OCI-LY1 (cell line): ENCODE results near the gene RYK.

ENCODE experiments used
- H2AFZ ChIP-seq: fragments of 200-600 bp; sonication (generic), shearing (Covaris generic); 2 replicates; pipeline ENCODE4 v1.6.0; 2014; ENCODE audit warnings: antibody characterized with exemption, mild to moderate bottlenecking, low read length
- H3F3A ChIP-seq: fragments of 200-600 bp; sonication (generic), shearing (Covaris generic); 2 replicates; pipeline ENCODE4 v1.6.0; 2014; ENCODE audit warnings: mild to moderate bottlenecking, antibody characterized with exemption, low read length, moderate library complexity; ENCODE audit not compliant: insufficient read depth
- H3K27ac ChIP-seq: fragments of 200-600 bp; sonication (generic); 2 replicates; pipeline ENCODE4 v1.5.1; 2014; ENCODE audit warnings: low read length, mixed run types, mild to moderate bottlenecking, low read depth; ENCODE audit not compliant: poor library complexity, severe bottlenecking
- H3K27me3 ChIP-seq: fragments of 200-600 bp; sonication (generic); 2 replicates; pipeline ENCODE4 v1.6.0; 2014; ENCODE audit warnings: antibody characterized with exemption, mild to moderate bottlenecking, low read length, moderate library complexity; ENCODE audit not compliant: insufficient read depth
- H3K36me3 ChIP-seq: fragments of 200-600 bp; sonication (generic); 2 replicates; pipeline ENCODE4 v1.6.1; 2014; ENCODE audit warnings: mild to moderate bottlenecking, antibody characterized with exemption, low read length, moderate library complexity, mixed read lengths; ENCODE audit not compliant: insufficient read depth
- H3K4me1 ChIP-seq: fragments of 200-600 bp; sonication (generic); 2 replicates; pipeline ENCODE4 v1.5.1; 2014; ENCODE audit warnings: mild to moderate bottlenecking, low read length, moderate library complexity; ENCODE audit not compliant: insufficient read depth, severe bottlenecking
- H3K4me2 ChIP-seq: fragments of 200-600 bp; sonication (generic), shearing (Covaris generic); 2 replicates; pipeline ENCODE4 v1.6.1; 2014; ENCODE audit warnings: low read length
- H3K4me3 ChIP-seq: fragments of 200-600 bp; sonication (generic); 2 replicates; pipeline ENCODE4 v1.5.1; 2014; ENCODE audit warnings: low read length, low read depth, mild to moderate bottlenecking, mixed read lengths; ENCODE audit not compliant: poor library complexity, severe bottlenecking
- H3K79me2 ChIP-seq: fragments of 200-600 bp; shearing (Covaris generic); 2 replicates; pipeline ENCODE4 v1.6.1; 2016; ENCODE audit warnings: mixed run types, low read length, mixed read lengths; ENCODE audit not compliant: insufficient read depth
- H3K9ac ChIP-seq: fragments of 200-600 bp; sonication (generic), shearing (Covaris generic); 2 replicates; pipeline ENCODE4 v1.6.1; 2014; ENCODE audit warnings: mild to moderate bottlenecking, low read length, mixed read lengths
- H3K9me2 ChIP-seq: fragments of 200-600 bp; sonication (generic), shearing (Covaris generic); 2 replicates; pipeline ENCODE4 v1.6.1; 2014; ENCODE audit warnings: low read depth, mild to moderate bottlenecking, low read length, mixed read lengths
- H3K9me3 ChIP-seq: fragments of 200-600 bp; shearing (Covaris generic); 2 replicates; pipeline ENCODE4 v1.6.1; 2014; ENCODE audit warnings: low read length, mixed read lengths
- H4K20me1 ChIP-seq: fragments of 200-600 bp; sonication (generic), shearing (Covaris generic); 2 replicates; pipeline ENCODE4 v1.6.0; 2016; ENCODE audit warnings: mild to moderate bottlenecking, low read length; ENCODE audit not compliant: insufficient read depth
- EZH2 ChIP-seq: fragments of 200-600 bp; sonication (generic), shearing (Covaris generic); IDR thresholded peaks from 2 replicates; pipeline ENCODE4 v1.8.0; 2017; ENCODE audit warnings: borderline replicate concordance, mixed run types, mild to moderate bottlenecking, antibody characterized with exemption, low read length, moderate library complexity, mixed read lengths
- TF ChIP-seq, protein P1 (sequence below): fragments of 200-600 bp; sonication (generic), shearing (Covaris generic); IDR thresholded peaks from 2 replicates; pipeline ENCODE4 v1.5.1; 2017; ENCODE audit warnings: mild to moderate bottlenecking, antibody characterized with exemption, low read length, moderate library complexity, mixed read lengths

The RYK gene

DNA sequence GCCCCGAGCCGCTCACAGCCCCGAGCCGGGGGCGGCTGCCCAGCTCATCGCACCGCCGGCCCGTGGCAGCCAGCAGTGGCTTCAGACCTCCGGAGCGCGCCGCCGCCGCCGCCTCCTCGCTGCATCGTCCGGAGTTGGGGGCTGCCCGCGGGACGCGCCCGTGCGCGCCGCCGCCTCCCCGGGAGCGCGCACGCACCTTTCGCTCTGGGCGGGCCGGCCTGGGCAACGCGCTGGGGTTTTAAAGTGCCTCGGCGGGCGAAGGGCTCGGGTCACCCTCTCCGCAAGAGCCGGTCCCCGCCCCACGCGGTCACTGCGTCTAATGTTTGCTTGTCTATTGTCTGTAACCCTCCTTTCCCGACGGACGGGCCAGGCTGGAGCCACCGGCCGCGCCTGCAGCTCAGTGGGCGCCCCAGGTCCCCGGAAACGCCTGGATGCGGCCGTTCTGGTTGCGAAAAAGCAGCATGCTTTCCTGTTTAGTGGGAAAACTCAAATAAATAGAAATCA, at the start of gene RYK:
Gene RYK (minus strand): TSS at position 143 of the 504 bp plus-strand sequence. CDS start 205 bp downstream, outside the sequence.
- Histone ChIP-seq H3K4me2 (peak within 1 kb of the TSS; percentile 91), H3K27ac (no peak within 1 kb of the TSS), H3K4me3 (peak within 1 kb of the TSS; percentile 70), H3K79me2 (no peaks in the 10 kb centered on the region), H3K9me3 (no peaks in the 10 kb centered on the region), H3K36me3 (no peaks in the 10 kb centered on the region), H3K9ac (peak within 1 kb of the TSS; percentile 63; the same call in 1 of the 2 replicates), H3F3A (peaks cover 8% of the 10 kb centered on the region; the same call in 1 of the 2 replicates), H2AFZ (peak within 1 kb of the TSS; percentile 93; the same call in 1 of the 2 replicates), H3K9me2 (no peaks in the 10 kb centered on the region), H3K27me3 (peaks cover 11% of the 10 kb centered on the region; the same call in 1 of the 2 replicates), H4K20me1 (no peaks in the 10 kb centered on the region), H3K4me1 (peaks cover 12% of the 10 kb centered on the region)
- TF ChIP-seq, protein P1, sequence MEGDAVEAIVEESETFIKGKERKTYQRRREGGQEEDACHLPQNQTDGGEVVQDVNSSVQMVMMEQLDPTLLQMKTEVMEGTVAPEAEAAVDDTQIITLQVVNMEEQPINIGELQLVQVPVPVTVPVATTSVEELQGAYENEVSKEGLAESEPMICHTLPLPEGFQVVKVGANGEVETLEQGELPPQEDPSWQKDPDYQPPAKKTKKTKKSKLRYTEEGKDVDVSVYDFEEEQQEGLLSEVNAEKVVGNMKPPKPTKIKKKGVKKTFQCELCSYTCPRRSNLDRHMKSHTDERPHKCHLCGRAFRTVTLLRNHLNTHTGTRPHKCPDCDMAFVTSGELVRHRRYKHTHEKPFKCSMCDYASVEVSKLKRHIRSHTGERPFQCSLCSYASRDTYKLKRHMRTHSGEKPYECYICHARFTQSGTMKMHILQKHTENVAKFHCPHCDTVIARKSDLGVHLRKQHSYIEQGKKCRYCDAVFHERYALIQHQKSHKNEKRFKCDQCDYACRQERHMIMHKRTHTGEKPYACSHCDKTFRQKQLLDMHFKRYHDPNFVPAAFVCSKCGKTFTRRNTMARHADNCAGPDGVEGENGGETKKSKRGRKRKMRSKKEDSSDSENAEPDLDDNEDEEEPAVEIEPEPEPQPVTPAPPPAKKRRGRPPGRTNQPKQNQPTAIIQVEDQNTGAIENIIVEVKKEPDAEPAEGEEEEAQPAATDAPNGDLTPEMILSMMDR: no peak
- TF ChIP-seq EZH2: no peak

DNA sequence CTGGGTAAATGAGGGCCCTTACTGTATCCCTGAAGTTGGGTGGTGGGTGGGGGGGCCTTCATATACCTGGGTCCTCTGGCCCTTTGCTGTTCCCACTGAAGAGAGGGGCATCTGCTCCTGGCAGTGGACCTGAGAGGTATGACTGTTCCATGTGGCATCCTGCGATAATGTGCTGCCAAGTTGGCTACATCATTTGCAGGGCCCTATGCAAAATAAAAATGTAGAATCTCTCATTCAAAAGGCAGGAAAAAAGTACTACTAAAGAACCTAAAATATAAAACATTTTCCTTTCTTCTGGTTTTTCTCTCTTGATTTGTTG, 49.2 kb upstream of the RYK start:
- H3F3A ChIP-seq: no peaks in the 10 kb centered on the region

GRCh38 chr3:134299185-134299887, 48.7 kb upstream of the RYK start:
- Histone ChIP-seq H3K9me3 (no peaks in the 10 kb centered on the region), H3K9ac (no peak overlapping the region), H2AFZ (no peak overlapping the region), H3K9me2 (no peaks in the 10 kb centered on the region), H3K4me3 (no peak overlapping the region), H3K79me2 (no peaks in the 10 kb centered on the region), H4K20me1 (no peaks in the 10 kb centered on the region), H3K4me2 (no peak overlapping the region), H3K4me1 (no peaks in the 10 kb centered on the region), H3K36me3 (no peaks in the 10 kb centered on the region; the same call in 1 of the 2 replicates), H3F3A (no peaks in the 10 kb centered on the region), H3K27ac (no peak overlapping the region), H3K27me3 (no peaks in the 10 kb centered on the region; the same call in 1 of the 2 replicates)
- no peak for TF ChIP-seq EZH2
- TF ChIP-seq, protein P1: no peak

More for the DNA sequence above, 49.2 kb upstream of the RYK start:
- Histone ChIP-seq H2AFZ (no peak overlapping the region), H4K20me1 (no peaks in the 10 kb centered on the region), H3K27me3 (no peaks in the 10 kb centered on the region; the same call in 1 of the 2 replicates), H3K4me3 (no peak overlapping the region), H3K9ac (no peak overlapping the region), H3K4me2 (no peak overlapping the region), H3K27ac (no peak overlapping the region), H3K79me2 (no peaks in the 10 kb centered on the region), H3K4me1 (no peaks in the 10 kb centered on the region), H3K9me3 (no peaks in the 10 kb centered on the region), H3K36me3 (no peaks in the 10 kb centered on the region; the same call in 1 of the 2 replicates), H3K9me2 (no peaks in the 10 kb centered on the region)
- TF ChIP-seq, protein P1: no peak
- no peak for TF ChIP-seq EZH2
